Hematopoietic multipotent progenitor cell (in vitro differentiated cells): Measurements from ENCODE around the gene ADCY9. TPM values are rescaled to one million over a fixed set of nuclear protein-coding genes. Genes with fewer than 3 reads are reported as not detected.

Experiments
- DNase-seq, 3 donors: peaks; one replicate each; pipeline ENCODE4 v3.0.0-alpha.2; 2011 to 2015; ENCODE audit warnings: low read depth in 2 of 3, low spot score in 2 of 3
- total RNA-seq: library from RNA; depleted of rRNA; stranded (reverse); fragments of >200 nt; gene quantifications from one replicate; pipeline ENCODE4 v1.2.3, GENCODE V29; 2012

The ADCY9 gene
- total RNA-seq, 1 donor = 8.3 TPM

DNA sequence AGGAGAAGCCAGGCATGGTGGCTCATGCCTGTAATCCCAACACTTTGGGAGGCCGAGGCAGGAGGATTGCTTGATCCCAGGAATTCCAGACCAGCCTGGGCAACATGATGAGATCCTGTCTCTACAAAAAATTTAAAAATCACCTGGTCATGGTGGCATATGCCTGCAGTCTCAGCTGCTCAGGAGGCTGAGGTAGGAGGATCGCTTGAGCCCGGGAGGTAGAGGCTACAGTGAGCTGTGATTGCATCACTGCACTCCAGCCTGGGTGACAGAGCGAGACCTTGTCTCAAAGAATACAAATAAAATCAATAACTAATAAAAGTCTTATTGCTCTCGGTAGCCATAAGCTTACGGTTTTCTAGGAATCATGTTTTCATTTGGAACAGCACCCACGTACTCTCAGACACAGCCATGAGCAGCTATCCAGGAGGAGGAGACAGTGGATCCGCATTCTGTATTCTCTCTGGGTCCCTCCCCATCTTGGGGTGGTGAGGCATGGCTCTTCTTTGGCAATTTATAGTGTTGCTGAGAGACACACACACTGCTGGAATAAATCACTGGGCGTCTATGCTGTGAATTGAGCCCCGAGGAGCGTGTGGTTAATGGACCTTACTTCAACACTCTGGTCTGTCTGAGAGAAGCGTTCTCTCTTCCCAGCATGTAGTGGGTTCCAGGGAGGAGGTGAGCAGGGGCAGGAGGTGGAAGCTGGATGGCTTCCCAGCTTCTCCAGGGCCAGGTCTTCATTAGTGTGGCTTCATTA lies 8.5 kb upstream of the ADCY9 start:
- DNase-seq = no peak

DNA sequence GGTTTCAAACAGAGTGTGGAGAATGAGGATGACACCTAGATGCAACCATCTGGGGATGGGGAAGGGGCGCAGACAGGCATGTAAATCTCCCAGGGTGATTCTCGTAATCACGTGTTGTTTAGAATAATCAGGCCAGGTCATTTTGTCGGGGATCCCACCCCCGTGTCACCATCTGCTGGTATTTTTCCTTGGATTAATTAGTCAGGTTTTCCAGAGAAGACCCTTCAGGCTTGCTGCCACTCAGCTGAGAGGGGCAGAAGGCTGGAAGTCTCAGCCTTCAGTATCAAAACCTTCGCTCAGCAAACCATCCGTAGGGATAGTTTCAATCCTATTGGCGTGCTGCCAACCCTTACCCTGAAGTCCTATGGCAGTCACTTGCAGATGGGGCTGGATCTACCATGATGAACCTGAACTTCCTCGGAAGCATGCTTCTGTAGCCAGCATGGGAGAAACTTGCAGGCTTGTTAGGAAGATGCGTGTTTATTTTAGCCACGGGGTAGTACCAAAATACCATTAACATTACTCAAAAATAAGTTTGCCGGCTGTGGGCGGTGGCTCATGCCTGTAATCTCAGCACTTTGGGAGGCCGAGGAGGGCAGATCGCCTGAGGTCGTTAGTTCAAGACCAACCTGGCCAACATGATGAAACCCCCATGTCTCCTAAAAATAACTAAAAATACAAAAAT lies 7.5 kb upstream of the ADCY9 start:
- DNase-seq = no peak

DNA sequence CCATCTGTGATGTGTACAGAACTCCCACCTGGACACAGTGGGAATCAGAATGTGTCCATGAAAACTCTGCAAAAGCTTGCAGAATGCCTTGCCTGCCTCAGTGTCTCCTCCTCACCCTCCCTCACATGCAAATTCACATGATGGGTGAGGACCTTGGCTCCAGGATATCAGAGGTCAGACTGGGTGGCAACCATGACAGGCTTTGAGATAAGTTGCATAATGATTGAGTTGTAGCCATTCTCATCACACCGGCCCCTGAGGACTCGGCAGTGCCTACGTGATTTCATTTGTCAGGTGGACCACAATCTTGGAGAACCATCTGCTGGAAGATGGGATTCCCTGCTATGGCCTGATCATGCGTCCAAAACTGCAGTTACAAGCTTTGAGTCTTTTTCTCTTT lies 3.9 kb upstream of the ADCY9 start:
- DNase-seq = no peak

DNA sequence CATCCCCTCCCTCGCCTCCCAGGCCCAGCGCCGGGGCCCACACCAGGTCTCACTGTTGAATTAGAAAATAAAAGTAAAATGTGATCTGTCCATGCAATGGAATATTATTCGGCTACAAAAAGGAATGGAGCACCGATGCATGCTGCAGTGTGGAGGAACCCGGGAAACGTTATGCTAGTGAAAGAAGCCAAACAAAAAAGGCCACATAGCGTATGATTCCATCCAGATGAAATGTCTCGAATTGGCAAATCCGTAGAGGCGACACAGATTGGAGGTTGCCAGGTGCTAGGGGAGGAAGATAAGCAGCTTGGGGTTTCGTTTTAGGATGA lies 972 bp upstream of the ADCY9 start:
- no peak for DNase-seq

DNA sequence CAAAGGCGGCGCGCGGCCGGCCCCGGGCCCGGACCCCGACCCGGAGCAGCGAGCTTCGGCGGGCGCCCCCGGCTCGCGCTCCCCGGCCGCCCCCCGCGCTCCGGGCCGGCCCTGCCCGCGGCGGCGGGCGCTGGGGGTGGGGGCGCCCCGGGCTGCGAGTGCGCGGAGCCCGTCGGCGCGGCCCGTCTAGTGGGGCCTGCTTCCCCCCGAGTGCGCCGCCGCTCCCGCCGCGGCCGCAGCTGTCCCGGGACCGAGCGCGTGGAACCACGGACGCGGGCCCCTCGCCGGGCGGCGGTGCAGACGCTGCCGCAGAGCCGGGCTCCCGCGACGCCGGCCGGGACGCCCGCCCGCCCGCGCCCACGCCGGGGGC lies 308 bp downstream of the ADCY9 start:
- DNase-seq = peak in 1 of 3 donors; percentile 3

DNA sequence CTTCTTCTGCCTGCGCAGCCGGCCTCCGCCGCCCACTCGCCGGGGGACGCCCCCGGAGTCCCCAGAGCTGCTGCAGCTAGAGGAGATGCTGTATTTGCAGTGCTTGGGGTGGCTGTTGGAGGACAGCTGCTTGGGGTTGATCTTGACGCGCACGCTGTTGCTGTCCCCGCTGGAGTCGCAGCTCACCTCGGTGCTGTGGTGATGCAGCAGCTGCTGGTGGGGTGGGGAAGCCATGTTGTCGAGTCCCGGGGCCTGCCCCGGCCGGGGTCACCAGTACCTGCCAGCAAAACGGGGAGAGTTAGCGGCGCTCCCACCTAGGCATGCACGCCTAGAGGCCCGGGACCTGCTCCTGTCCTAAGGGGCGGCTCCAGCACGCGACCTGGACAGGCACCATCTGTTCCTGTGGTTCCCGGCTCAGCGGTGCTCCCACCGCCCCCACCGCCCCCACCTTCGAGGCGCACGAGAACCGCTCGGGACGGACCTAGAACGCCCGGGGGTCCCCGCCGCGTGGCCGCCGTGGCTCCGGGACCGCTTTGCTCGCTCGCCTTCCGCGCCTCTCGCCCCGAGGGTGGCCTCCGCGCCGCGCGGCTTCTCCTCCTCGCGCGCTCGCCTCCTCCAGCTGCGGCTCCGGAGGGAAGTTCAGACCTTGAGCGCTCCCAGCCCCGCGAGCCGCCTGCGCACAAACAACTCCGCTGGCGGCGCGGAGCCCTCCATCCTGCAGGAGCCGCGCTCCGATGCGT lies 863 bp downstream of the ADCY9 start:
- peak in 2 of 3 donors; percentile 42 to 51 for DNase-seq

DNA sequence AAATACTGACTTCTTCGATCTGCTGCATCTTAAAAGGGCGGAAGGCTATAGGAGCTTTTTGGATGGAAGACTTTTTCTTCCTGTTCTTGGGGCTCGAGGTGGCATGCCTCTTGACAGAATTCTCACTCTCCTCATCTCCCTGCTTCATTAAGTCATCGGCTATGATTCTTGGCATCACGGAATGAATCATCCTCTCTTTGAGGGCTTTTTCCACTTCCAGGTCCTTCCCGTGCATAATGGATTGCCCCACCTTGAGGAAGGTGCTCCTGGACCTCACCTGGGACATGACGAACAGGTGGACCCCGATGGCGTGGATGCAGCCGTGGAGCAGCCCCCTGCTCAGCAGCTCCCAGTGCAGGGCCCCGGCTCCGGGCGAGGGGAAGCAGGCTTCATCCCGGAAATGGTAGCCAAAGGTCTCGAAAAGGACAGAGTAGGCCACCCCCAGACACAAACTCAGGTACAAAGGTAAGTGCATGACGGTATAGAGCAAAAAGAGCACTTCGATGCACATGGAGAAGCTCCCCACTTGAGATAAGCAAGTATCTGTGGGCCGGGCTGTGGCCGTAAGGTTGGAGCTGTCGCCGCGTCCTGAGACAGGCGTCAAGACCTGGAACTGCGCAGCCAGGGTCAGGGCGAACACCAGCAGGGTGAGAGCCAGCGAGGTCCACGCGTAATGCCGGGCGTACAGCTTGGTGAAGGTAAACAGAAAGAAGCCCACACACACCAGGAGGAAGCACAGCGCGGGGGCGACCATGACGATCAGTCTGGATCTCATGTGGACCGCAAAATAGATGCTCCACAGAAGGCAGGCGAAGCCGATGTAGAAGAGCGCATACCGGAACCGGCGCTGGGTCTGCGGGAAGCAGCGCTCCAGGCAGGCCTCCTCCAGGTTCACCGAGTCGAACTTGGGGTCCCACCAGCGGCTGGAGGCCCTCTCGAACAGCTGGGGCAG lies 1.7 kb downstream of the ADCY9 start:
- no peak for DNase-seq

DNA sequence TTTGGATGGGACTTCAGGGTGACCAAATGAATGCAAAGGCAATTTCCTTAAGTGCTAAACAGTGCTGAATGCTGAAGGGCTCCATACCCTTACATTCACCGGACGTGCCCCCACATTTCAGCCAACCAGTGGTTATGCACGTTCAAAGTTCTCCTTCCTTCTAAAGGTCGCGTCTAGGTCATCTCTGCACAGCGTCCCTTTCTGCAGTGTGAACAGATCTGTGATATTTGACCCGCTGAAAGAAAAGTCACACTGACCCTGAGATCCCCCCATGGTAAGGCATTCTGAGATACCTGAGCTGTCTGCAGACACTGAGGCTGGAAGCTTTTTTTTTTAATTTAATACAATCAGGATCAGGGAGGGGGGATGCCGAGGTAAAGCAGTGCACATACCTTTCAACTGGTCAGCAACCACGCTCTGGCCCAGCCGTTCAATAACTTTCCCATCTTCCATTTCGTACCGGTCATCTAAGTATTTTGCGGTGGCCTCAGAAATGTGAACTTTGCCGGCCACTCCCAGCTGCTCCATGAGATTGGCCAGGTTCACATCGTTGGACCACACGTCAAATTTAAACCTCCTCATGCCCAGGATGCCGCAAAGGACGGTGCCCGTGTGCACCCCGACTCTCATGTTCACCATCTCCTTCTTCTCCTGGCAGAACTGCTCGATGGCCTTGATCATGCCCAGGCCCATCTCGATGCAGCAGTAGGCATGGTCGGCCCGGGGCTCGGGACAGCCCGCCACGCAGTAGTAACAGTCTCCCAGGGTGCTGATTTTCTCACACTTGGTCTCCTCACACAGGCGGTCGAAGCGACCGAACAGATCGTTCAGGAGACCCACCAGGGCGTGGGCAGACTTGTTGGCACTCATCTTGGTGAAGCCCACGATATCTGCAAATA lies 2.6 kb downstream of the ADCY9 start:
- DNase-seq = no peak

DNA sequence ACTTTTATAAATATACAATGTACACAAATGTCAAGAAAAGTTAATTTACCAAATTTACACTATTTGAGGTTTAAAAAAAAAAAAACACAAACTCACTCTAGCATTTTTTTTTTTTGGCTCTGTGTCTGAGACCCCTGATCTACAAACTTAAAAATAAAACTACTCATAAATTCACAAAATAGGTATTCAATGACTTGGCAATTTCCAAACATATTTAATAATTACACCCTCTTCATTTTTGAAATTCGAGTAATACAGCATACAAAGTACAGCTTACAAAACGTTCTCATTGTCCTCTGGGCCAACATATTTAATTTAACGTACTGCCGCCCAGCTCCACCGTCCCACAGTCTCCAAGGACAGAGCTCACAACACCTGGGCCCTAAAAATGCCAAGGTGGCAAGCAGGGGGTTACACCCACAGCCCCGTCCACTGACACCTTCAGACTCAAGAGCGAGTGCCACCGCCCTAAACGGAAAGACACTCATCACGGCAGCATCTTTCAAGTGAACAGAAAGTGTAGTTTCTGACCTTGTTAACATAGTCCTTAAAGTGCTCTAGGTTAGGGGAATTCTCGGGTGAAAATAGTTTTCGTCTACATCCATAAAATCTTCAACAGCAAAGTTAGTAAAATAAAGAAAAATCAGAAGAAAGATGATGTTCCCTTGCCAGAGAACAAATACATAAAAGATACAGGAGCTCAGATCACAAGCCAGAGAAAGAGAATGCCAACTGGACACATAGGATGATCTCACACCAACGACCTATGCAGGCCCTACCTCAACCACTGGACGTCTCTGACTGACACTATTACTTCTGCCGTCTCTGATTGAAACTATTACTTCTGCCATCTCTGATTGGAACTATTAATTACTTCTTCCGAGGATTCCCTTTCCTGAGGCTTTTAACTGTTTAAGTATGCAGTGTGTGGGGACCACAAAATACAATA lies 4.2 kb downstream of the ADCY9 start:
- DNase-seq = no peak

DNA sequence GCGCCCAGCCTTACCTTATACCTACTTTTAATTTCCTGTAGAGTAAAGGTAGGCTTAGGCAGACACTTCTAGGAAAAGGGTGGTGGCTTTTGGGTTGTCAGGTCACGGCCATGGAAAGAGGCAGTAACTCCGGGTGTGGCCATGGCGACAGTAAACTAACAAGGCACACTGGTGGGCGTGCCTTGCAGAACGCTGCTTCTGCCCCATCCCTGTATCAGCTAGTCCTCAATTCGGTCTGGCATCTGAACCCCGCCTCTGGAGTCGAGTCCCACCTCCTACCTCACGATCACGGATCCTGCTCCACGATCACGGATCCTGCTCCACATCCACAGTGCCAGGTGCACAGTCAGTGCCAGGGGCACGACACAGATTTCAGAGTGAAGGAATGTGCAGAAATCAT lies 5.6 kb downstream of the ADCY9 start:
- no peak for DNase-seq

DNA sequence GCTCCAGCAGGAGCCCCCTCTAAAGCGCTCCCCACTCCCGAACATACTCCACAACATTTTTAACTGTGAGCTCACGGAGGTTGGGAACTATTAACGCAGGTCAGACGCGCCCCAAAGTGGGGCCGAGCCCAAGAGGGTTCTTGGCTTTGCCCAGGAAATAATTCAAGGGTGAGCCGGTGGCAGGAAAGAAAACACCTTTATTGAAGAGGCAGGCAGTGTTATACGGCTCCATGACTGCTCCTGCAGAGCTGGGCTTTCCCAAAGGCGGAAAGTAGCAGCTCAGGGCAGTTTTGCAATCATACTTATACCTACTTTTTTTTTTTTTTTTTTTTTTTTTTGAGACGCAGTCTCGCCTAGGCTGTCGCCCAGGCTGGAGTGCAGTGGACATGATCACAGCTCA lies 6.2 kb downstream of the ADCY9 start:
- no peak for DNase-seq

DNA sequence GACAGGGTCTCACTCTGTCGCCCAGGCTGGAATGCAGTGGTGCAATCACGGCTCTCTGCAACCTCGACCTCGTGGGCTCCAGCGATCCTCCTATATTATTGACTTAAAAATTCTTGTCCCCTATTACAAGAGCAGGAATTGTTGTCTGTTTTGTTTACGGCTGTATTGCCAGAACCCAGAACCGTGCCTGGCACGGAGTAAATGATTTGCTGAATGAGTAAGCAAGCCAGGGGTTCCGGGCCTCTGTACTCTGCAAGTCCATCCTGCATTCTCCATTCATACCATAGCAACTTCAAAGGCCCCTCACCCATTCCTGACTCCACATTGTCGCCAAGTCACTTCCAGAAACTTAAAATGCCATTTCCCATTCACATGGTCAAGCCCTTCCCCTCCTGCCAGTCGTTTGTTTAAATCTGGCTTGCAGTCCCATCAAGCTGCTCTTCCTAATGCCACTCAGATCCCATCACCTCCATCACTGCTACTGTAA lies 6.9 kb downstream of the ADCY9 start:
- DNase-seq = no peak

DNA sequence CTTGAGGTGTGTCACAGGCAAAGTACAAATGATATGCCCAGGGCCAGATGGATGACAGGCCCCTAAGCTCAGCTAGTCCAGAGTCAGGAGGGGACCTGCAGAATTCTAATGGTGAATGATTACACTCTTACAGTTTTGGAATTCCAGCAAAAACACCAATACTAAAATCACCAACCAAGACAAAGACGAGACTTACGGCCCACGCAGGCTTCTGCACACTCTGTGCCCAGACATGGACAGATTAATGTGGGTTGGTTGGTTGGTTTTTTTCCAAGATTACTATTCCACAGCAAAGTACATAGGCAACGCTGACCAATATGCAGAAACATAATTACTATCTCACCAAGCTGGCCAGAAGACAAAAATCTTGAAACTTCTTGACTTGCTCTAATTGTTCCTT lies 9.7 kb downstream of the ADCY9 start:
- no peak for DNase-seq

DNA sequence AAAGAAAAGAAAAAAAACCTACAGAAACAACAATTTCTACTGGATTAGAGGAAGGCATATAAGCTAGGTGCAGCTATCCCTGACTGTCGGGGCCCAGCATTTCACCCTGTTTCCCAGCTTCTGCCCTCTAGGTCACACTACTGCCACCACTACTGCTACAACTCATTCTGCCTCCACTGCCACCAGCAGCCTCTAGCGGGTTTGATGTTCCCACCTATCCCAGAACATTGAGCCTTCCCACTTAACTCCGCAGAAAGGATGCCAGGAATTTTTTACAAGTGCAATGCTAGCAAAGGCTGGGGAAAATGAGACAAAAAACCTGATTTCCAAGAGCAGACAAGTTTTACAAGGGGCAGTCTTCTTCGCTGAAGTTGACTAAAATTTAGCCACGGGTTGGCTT lies 10.4 kb downstream of the ADCY9 start:
- no peak for DNase-seq

DNA sequence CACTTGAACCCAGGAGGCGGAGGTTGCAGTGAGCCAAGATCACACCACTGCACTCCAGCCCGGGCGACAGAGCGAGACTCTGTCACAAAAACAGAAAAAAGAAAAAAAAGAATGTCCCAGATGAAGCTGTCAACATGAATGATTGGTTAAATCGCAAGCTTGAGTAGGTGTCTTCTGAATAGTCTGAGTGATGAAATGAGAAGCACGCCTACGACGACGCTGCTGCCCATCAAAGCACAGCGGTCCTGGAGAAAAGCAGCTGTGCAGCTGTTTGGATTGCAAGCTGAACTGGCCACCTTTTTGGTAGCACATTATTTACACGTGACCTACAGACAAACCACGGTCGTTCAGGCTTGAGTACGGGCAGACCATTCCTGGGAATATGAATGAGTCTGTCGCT lies 12.5 kb downstream of the ADCY9 start:
- no peak for DNase-seq

DNA sequence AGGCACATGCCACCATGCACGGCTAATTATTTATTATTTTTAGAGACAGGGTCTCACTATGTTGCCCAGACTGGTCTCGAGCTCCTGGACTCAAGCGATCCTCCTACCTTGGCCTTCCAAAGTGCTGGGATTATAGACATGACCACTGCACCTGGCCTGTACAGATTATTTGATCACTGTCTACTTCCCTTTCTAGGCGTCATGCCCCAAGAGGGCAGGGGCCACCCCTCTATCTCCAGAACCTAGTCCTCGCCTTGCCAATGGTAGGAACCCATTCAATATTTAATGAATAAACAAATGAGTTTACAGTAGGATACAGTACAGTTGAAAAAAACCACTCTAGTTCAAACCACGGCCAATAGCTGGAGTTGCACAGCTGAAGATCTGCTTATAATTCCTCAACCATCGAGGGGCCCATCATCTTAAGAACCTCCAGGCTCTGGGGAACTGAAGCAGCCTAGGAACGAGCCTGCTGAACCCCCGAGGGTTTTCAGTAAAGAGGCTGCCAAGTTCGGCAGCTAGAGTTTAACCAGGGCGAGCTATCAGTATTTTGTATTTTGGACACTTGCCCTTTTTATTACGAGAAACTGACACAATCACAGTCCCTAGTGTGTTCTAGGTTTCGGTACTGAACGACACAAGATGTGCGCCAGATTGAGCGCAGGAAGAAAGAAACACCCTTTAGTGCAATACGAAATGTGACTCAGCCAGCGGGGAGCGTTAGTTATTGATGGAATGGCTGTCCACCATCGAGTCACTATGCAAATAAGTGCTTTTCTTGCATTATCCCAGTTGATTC lies 14.6 kb downstream of the ADCY9 start:
- DNase-seq = no peak

DNA sequence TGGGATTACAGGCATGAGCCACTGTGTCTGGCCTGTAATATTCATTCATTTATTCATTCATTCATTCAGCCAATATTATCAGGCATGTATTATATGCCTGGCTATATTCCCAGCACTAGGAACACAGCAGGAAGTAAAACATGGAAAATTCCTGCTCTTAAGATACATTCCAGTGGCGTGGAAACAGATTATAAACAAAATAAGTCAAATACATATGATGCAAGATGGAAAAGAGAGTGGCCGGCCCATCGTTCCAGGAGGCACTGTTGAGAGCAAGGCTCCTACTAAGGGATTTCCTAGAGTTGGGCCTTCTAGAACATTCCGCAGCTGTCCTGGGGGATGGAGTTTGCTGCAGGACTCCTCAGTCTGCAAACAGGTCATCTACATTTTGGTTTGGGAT lies 17.7 kb downstream of the ADCY9 start:
- no peak for DNase-seq

DNA sequence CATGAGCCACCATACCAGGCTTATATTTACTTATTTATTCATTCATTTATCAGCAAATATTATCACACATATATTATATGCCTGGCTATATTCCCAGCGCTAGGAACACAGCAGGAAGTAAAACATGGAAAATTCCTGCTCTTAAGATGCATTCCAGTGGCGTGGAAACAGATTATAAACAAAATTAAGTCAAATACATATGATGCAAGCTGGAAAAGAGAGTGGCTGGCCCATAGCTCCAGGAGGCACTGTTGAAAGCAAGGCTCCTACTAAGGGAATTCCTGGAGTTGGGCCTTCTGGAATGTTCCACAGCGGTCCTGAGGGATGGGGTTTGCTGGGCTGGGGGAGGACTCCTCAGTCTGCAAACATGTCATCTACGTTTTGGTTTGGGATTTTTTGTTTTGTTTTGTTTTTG lies 18.4 kb downstream of the ADCY9 start:
- no peak for DNase-seq
